ENCODE data around the gene BRAF. TPM values are rescaled to one million over a fixed set of nuclear protein-coding genes. Genes with fewer than 3 reads are reported as not detected.
"Not testable (repeated sequence)": the region's sequence is repeated elsewhere in the genome, so short reads cannot be mapped to it uniquely, and the experiment has no call there.

The BRAF gene
- total RNA-seq, 2 experiments from 2014 or later = 49.9 to 57.8 TPM

DNA sequence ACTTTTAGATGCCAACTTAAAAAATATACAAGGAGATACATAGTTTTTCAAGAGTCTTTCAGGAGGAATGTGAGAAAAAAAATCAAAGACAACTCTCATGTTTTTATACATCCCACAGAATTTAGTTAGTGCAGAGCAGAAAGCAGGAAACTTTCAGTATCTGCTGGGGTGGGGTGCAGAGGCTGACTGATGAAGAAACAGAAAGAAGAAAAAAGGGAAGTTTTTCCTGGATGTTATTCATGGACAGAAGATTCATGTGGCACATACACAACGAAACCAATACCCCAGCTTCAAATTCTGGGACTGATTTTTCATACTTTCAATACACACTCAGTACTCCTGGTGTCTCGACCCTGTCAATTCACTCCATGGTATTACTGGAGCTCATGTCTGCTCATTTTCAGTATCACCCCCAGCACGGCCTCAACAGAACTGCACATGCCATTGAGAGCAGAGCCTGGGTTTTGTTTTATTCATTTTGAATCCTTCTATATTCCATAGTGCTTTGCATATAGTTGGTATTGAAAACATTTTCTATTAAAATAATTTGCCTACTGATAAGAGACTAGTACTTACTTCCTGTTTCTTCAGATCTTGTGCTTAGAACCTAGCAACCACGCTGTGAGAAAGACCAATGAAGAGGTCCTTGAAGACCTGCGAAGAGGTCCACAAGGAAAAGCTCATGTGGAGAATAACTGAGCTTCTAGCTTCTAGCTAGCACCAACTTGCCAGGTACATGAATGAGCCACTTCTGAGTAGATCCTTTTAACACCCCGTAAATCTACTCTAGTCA, 179.3 kb downstream of the BRAF start:
- H3K4me3 Mint-ChIP-seq = no peak overlapping the region
- no peak overlapping the region for H3K27ac Mint-ChIP-seq
- TF ChIP-seq, protein P1, sequence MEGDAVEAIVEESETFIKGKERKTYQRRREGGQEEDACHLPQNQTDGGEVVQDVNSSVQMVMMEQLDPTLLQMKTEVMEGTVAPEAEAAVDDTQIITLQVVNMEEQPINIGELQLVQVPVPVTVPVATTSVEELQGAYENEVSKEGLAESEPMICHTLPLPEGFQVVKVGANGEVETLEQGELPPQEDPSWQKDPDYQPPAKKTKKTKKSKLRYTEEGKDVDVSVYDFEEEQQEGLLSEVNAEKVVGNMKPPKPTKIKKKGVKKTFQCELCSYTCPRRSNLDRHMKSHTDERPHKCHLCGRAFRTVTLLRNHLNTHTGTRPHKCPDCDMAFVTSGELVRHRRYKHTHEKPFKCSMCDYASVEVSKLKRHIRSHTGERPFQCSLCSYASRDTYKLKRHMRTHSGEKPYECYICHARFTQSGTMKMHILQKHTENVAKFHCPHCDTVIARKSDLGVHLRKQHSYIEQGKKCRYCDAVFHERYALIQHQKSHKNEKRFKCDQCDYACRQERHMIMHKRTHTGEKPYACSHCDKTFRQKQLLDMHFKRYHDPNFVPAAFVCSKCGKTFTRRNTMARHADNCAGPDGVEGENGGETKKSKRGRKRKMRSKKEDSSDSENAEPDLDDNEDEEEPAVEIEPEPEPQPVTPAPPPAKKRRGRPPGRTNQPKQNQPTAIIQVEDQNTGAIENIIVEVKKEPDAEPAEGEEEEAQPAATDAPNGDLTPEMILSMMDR (IDR thresholded peaks at IDR 0.05) = no peak
- no peaks in the 10 kb centered on the region for H3K9me3 ChIP-seq (ENCODE audit: control insufficient read depth in 1 of 2, insufficient read depth in 1 of 2, low read length in 2 of 2)
- H3K4me1 Mint-ChIP-seq (ENCODE audit: low read depth) = no peaks in the 10 kb centered on the region
- intact Hi-C loops (cut with DNase I, micrococcal nuclease) = no loop called here
- H3K4me1 ChIP-seq (ENCODE audit: insufficient read depth, low read length) = no peaks in the 10 kb centered on the region
- H3K36me3 Mint-ChIP-seq (ENCODE audit: low read depth) = peaks cover 76% of the 10 kb centered on the region
- no peaks in the 10 kb centered on the region for H3K27me3 Mint-ChIP-seq
- no peaks in the 10 kb centered on the region for H3K9me3 Mint-ChIP-seq
- ChIA-PET CTCF (no interaction called here), POLR2A (no interaction called here)
- no peak for ATAC-seq (ENCODE audit: poor library complexity)
- H3K27me3 ChIP-seq (ENCODE audit: control insufficient read depth in 1 of 2, insufficient read depth in 2 of 2, low read length in 2 of 2) = no peaks in the 10 kb centered on the region
- DNase-seq = no peak
- no peak overlapping the region for H3K4me3 ChIP-seq (ENCODE audit: low read length)
- H3K27ac ChIP-seq (ENCODE audit: low read depth in 1 of 2, low read length in 2 of 2) = no peak overlapping the region
- H3K36me3 ChIP-seq (ENCODE audit: insufficient read depth, low read length) = peaks cover 26% of the 10 kb centered on the region

DNA sequence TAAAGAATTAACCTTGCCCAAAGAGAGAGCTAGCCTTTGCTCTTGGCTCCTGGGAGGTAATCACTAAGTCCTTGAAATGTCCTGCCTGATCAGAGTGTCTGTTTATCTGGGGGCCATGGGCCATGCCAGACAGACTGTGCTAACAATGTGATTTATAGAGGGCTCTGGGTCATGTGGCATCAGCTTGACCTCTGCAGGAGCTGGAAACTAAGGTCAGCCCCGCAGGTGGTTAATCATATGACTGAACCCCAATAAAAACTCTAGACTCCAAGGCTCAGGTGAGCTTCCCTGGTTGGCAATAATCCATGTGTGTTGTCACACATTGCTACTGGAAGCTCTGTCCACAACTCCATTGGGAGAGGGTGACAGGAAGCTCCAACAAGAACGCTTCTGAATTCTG, 180.7 kb downstream of the BRAF start:
- no peaks in the 10 kb centered on the region for H3K9me3 Mint-ChIP-seq
- no peak overlapping the region for H3K27ac Mint-ChIP-seq
- TF ChIP-seq, protein P1 (IDR thresholded peaks at IDR 0.05) = no peak
- H3K4me3 Mint-ChIP-seq = no peak overlapping the region
- H3K36me3 Mint-ChIP-seq (ENCODE audit: low read depth) = peaks cover 75% of the 10 kb centered on the region
- POLR2A ChIA-PET = no interaction called here
- no peak for ATAC-seq (ENCODE audit: poor library complexity)
- H3K4me3 ChIP-seq (ENCODE audit: low read length) = no peak overlapping the region
- DNase-seq = no peak
- H3K27me3 Mint-ChIP-seq = no peaks in the 10 kb centered on the region
- H3K4me1 Mint-ChIP-seq (ENCODE audit: low read depth) = no peaks in the 10 kb centered on the region
- no peaks in the 10 kb centered on the region for H3K4me1 ChIP-seq (ENCODE audit: insufficient read depth, low read length)
- peaks cover 25% of the 10 kb centered on the region for H3K36me3 ChIP-seq (ENCODE audit: insufficient read depth, low read length)
- no peaks in the 10 kb centered on the region for H3K9me3 ChIP-seq (ENCODE audit: control insufficient read depth in 1 of 2, insufficient read depth in 1 of 2, low read length in 2 of 2)
- H3K27ac ChIP-seq (ENCODE audit: low read depth in 1 of 2, low read length in 2 of 2) = no peak overlapping the region
- intact Hi-C loops (cut with DNase I, micrococcal nuclease) = no loop called here
- CTCF ChIA-PET = no interaction called here
- H3K27me3 ChIP-seq (ENCODE audit: control insufficient read depth in 1 of 2, insufficient read depth in 2 of 2, low read length in 2 of 2) = no peaks in the 10 kb centered on the region

DNA sequence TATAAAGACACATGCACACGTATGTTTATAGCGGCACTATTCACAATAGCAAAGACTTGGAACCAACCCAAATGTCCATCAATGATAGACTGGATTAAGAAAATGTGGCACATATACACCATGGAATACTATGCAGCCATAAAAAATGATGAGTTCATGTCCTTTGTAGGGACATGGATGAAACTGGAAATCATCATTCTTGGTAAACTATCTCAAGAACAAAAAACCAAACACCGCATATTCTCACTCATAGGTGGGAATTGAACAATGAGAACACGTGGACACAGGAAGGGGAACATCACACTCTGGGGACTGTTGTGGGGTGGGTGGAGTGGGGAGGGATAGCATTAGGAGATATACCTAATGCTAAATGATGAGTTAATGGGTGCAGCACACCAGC, 181.5 kb downstream of the BRAF start:
- intact Hi-C loops (cut with DNase I, micrococcal nuclease); H3K27ac Mint-ChIP-seq; H3K9me3 ChIP-seq (ENCODE audit: control insufficient read depth in 1 of 2, insufficient read depth in 1 of 2, low read length in 2 of 2); H3K4me3 ChIP-seq (ENCODE audit: low read length); DNase-seq; H3K27ac ChIP-seq (ENCODE audit: low read depth in 1 of 2, low read length in 2 of 2); POLR2A ChIA-PET; H3K27me3 Mint-ChIP-seq; ATAC-seq (ENCODE audit: poor library complexity); H3K9me3 Mint-ChIP-seq; H3K27me3 ChIP-seq (ENCODE audit: control insufficient read depth in 1 of 2, insufficient read depth in 2 of 2, low read length in 2 of 2); CTCF ChIA-PET; H3K4me1 Mint-ChIP-seq (ENCODE audit: low read depth); H3K4me3 Mint-ChIP-seq; H3K4me1 ChIP-seq (ENCODE audit: insufficient read depth, low read length): not testable (repeated sequence)
- H3K36me3 Mint-ChIP-seq (ENCODE audit: low read depth) = peaks cover 73% of the 10 kb centered on the region
- peaks cover 23% of the 10 kb centered on the region for H3K36me3 ChIP-seq (ENCODE audit: insufficient read depth, low read length)

DNA sequence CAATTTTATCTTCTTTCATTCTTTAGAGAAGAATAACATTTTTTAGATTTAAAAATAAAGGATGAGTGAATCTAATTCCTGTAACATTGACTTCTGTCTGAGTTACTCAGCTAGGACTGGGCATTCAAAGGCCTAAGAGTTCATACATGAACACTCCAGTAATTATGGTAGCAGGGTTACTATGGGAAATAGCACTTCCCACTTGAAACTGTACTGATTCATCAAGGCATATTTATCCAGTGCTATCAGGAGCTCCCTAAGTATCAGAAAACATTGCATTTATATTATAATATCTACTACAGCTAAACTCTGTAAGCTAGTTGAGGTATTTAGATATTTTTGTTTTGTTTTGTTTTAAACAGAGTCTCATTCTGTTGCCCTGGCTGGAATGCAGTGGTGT, 186.4 kb downstream of the BRAF start:
- ChIA-PET POLR2A (no interaction called here), CTCF (interaction anchor here (0.6 kb wide), 1 partner anchor 181 kb away, joined by 3 read pairs; no protein-coding TSS in a partner anchor)
- Histone ChIP-seq H3K4me1 (ENCODE audit: insufficient read depth, low read length) (no peaks in the 10 kb centered on the region), H3K36me3 (ENCODE audit: insufficient read depth, low read length) (peaks cover 14% of the 10 kb centered on the region), H3K27me3 (ENCODE audit: control insufficient read depth in 1 of 2, insufficient read depth in 2 of 2, low read length in 2 of 2) (no peaks in the 10 kb centered on the region), H3K27ac (ENCODE audit: low read depth in 1 of 2, low read length in 2 of 2) (no peak overlapping the region), H3K4me3 (ENCODE audit: low read length) (no peak overlapping the region), H3K9me3 (ENCODE audit: control insufficient read depth in 1 of 2, insufficient read depth in 1 of 2, low read length in 2 of 2) (no peaks in the 10 kb centered on the region)
- no peak for ATAC-seq (ENCODE audit: poor library complexity)
- no peak for DNase-seq
- Mint-ChIP-seq H3K27ac (no peak overlapping the region), H3K4me3 (no peak overlapping the region), H3K9me3 (no peaks in the 10 kb centered on the region), H3K27me3 (no peaks in the 10 kb centered on the region), H3K4me1 (ENCODE audit: low read depth) (no peaks in the 10 kb centered on the region), H3K36me3 (ENCODE audit: low read depth) (peaks cover 59% of the 10 kb centered on the region)
- intact Hi-C loops (cut with DNase I, micrococcal nuclease) = no loop called here
- TF ChIP-seq, protein P1 (IDR thresholded peaks at IDR 0.05) = no peak

Data from CD4-positive, alpha-beta T cell (primary cell).